A549 (cell line): ENCODE data around the gene TMEM107.

Experiments used
- CEBPB ChIP-seq, 2 experiments: fragments of >200 bp in 1 of 2; sonication (Bioruptor Twin) in 1 of 2; formaldehyde crosslinking in 1 of 2; IDR thresholded peaks; 2 replicates each; pipeline ENCODE4 v1.6.1; 2012 to 2016
- CTCF ChIP-seq: fragments of >200 bp; sonication (Bioruptor Twin); formaldehyde crosslinking; IDR thresholded peaks from 3 replicates; pipeline ENCODE4 v1.5.1; 2016
- EP300 ChIP-seq, 2 experiments: fragments of >200 bp; sonication (Bioruptor Twin); formaldehyde crosslinking; IDR thresholded peaks; 2 replicates in 1 of 2; 3 replicates in 1 of 2; pipeline ENCODE4 v1.6.1; 2016 to 2017
- HDAC2 ChIP-seq: fragments of 200-600 bp; sonication (generic); IDR thresholded peaks from 2 replicates; pipeline ENCODE4 v1.6.1; 2016
- HMGXB4 ChIP-seq: fragments of 250-450 bp; sonication (Bioruptor Pico); IDR thresholded peaks from 2 replicates; pipeline ENCODE4 v1.5.0; 2021; ENCODE audit warnings: mild to moderate bottlenecking, moderate library complexity, borderline replicate concordance
- JUNB ChIP-seq: fragments of >200 bp; sonication (Bioruptor Twin); formaldehyde crosslinking; IDR thresholded peaks from 2 replicates; pipeline ENCODE4 v1.6.1; 2016
- RAD21 ChIP-seq, 2 experiments: fragments of >200 bp in 1 of 2; sonication (Bioruptor Twin) in 1 of 2; formaldehyde crosslinking in 1 of 2; IDR thresholded peaks in 1 of 2; conservative IDR thresholded peaks in 1 of 2; 2 replicates in 1 of 2; 3 replicates in 1 of 2; pipeline ENCODE4 v1.6.1; 2012 to 2018; ENCODE audit warnings: inconsistent platforms in 1 of 2
- RFX5 ChIP-seq: fragments of 450-650 bp; IDR thresholded peaks from 2 replicates; pipeline ENCODE4 v1.7.1; 2014; ENCODE audit warnings: antibody characterized with exemption, mild to moderate bottlenecking, moderate library complexity

GRCh38 chr17:8160741-8161221, 15.4 kb downstream of the TMEM107 start:
- TF ChIP-seq CTCF (no peak), JUNB (no peak), CEBPB (IDR thresholded peaks at IDR 0.05) (no peak), RFX5 (no peak), RAD21 (conservative IDR thresholded peaks at IDR 0.05 in 1 of 2, IDR thresholded peaks at IDR 0.05 in 1 of 2) (no peak), HDAC2 (no peak), EP300 (IDR thresholded peaks at IDR 0.05) (no peak), HMGXB4 (CRISPR knock-in tag) (no peak)
